H9 (cell line): ENCODE results near the gene EPGN. TPM values are rescaled to one million over a fixed set of nuclear protein-coding genes. Genes with fewer than 3 reads are reported as not detected.

Experiments
- DNase-seq: peaks from one replicate; pipeline ENCODE4 v3.0.0-alpha.2; 2017
- H2AFZ ChIP-seq: one replicate; pipeline ENCODE4 v1.6.1; 2013; ENCODE audit warnings: mild to moderate bottlenecking, low read length, control low read depth, moderate library complexity
- H2AK5ac ChIP-seq: 2 replicates; pipeline ENCODE4 v1.6.1; 2013; ENCODE audit warnings: low read length, control low read depth, mixed read lengths; ENCODE audit not compliant: insufficient read length
- H2BK120ac ChIP-seq: one replicate; pipeline ENCODE4 v1.6.1; 2013; ENCODE audit warnings: low read depth, mild to moderate bottlenecking, low read length, control low read depth, inconsistent platforms; ENCODE audit not compliant: poor library complexity, severe bottlenecking
- H2BK12ac ChIP-seq: 2 replicates; pipeline ENCODE4 v1.6.1; 2013; ENCODE audit warnings: low read length, control low read depth, mixed read lengths, low read depth; ENCODE audit not compliant: insufficient read length
- H2BK15ac ChIP-seq: 2 replicates; pipeline ENCODE4 v1.6.1; 2013; ENCODE audit warnings: low read depth, low read length, control low read depth
- H2BK20ac ChIP-seq: one replicate; pipeline ENCODE4 v1.6.1; 2013; ENCODE audit warnings: low read depth, mild to moderate bottlenecking, low read length, control low read depth, inconsistent platforms; ENCODE audit not compliant: poor library complexity, severe bottlenecking
- H2BK5ac ChIP-seq: 2 replicates; pipeline ENCODE4 v1.6.1; 2013; ENCODE audit warnings: low read length, control low read depth, mixed read lengths; ENCODE audit not compliant: insufficient read length
- H3K14ac ChIP-seq: 2 replicates; pipeline ENCODE4 v1.6.1; 2013; ENCODE audit warnings: low read length, control low read depth; ENCODE audit not compliant: insufficient read depth
- H3K18ac ChIP-seq: 2 replicates; pipeline ENCODE4 v1.6.1; 2013; ENCODE audit warnings: low read depth, mild to moderate bottlenecking, mixed read lengths, low read length, control low read depth; ENCODE audit not compliant: insufficient read length
- H3K23ac ChIP-seq: 2 replicates; pipeline ENCODE4 v1.6.1; 2013; ENCODE audit warnings: low read length, control low read depth, mixed read lengths, low read depth; ENCODE audit not compliant: insufficient read length
- H3K23me2 ChIP-seq: 2 replicates; pipeline ENCODE4 v1.6.1; 2013; ENCODE audit warnings: low read depth, mild to moderate bottlenecking, mixed read lengths, low read length, control low read depth; ENCODE audit not compliant: insufficient read length, poor library complexity, severe bottlenecking
- H3K27ac ChIP-seq: 2 replicates; pipeline ENCODE4 v1.5.1; 2013; ENCODE audit warnings: low read length, control low read depth, mixed read lengths, low read depth; ENCODE audit not compliant: insufficient read length
- H3K27me3 ChIP-seq: 2 replicates; pipeline ENCODE4 v1.6.1; 2013; ENCODE audit warnings: low read length, control low read depth, inconsistent platforms; ENCODE audit not compliant: insufficient read depth
- H3K4ac ChIP-seq: 2 replicates; pipeline ENCODE4 v1.6.1; 2013; ENCODE audit warnings: low read depth, mild to moderate bottlenecking, control low read depth, inconsistent platforms, low read length, moderate library complexity
- H3K4me1 ChIP-seq: 2 replicates; pipeline ENCODE4 v1.6.1; 2013; ENCODE audit warnings: low read length, control low read depth, inconsistent platforms; ENCODE audit not compliant: insufficient read depth
- H3K4me2 ChIP-seq: 2 replicates; pipeline ENCODE4 v1.6.1; 2013; ENCODE audit warnings: low read length, control low read depth, mixed read lengths; ENCODE audit not compliant: insufficient read length, insufficient read depth
- H3K56ac ChIP-seq: 2 replicates; pipeline ENCODE4 v1.6.1; 2013; ENCODE audit warnings: low read depth, mild to moderate bottlenecking, mixed read lengths, low read length, control low read depth; ENCODE audit not compliant: insufficient read length
- H3K79me1 ChIP-seq: 2 replicates; pipeline ENCODE4 v1.6.1; 2013; ENCODE audit warnings: low read depth, mild to moderate bottlenecking, moderate library complexity, low read length, control low read depth, inconsistent platforms; ENCODE audit not compliant: insufficient read depth, poor library complexity, severe bottlenecking
- H3K79me2 ChIP-seq: 2 replicates; pipeline ENCODE4 v1.6.1; 2013; ENCODE audit warnings: low read length, control low read depth, inconsistent platforms; ENCODE audit not compliant: insufficient read depth
- H3K9ac ChIP-seq: 2 replicates; pipeline ENCODE4 v1.6.1; 2013; ENCODE audit warnings: low read length, control low read depth, mixed read lengths; ENCODE audit not compliant: insufficient read length; ENCODE audit errors: extremely low read depth
- H3K9me3 ChIP-seq: one replicate; pipeline ENCODE4 v1.6.1; 2013; ENCODE audit warnings: low read depth, low read length, inconsistent platforms; ENCODE audit not compliant: control insufficient read depth
- H3T11ph ChIP-seq: one replicate; pipeline ENCODE4 v1.6.1; 2013; ENCODE audit warnings: mild to moderate bottlenecking, low read length, control low read depth, inconsistent platforms
- H4K20me1 ChIP-seq: one replicate; pipeline ENCODE4 v1.6.1; 2013; ENCODE audit not compliant: control insufficient read depth, insufficient read length, insufficient read depth
- H4K5ac ChIP-seq: 2 replicates; pipeline ENCODE4 v1.6.1; 2013; ENCODE audit warnings: low read depth, mild to moderate bottlenecking, mixed read lengths, low read length, control low read depth; ENCODE audit not compliant: insufficient read length
- H4K8ac ChIP-seq: replicated peaks from 2 replicates; pipeline ENCODE4 v1.6.1; 2013; ENCODE audit warnings: low read length, control low read depth, mixed read lengths, low read depth; ENCODE audit not compliant: insufficient read length
- H4K91ac ChIP-seq: 2 replicates; pipeline ENCODE4 v1.6.1; 2013; ENCODE audit warnings: low read depth, mild to moderate bottlenecking, moderate library complexity, mixed read lengths, low read length, control low read depth; ENCODE audit not compliant: insufficient read length
- H3K27ac Mint-ChIP-seq, 3 experiments: 2 replicates in 2 of 3; 3 replicates in 1 of 3; pipeline ENCODE4 v1.8.0; 2020 to 2021; ENCODE audit warnings: mixed read lengths in 3 of 3, mild to moderate bottlenecking in 1 of 3, moderate library complexity in 1 of 3
- H3K27me3 Mint-ChIP-seq: 2 replicates; pipeline ENCODE4 v1.8.0; 2021; ENCODE audit warnings: low read depth, mild to moderate bottlenecking, moderate library complexity, mixed read lengths
- H3K36me3 Mint-ChIP-seq, 3 experiments: 2 replicates in 2 of 3; 3 replicates in 1 of 3; pipeline ENCODE4 v1.8.0; 2020 to 2021; ENCODE audit warnings: low read depth in 3 of 3, mixed read lengths in 3 of 3; ENCODE audit not compliant: insufficient read depth in 1 of 3
- H3K4me1 Mint-ChIP-seq, 2 experiments: 2 replicates each; pipeline ENCODE4 v1.8.0; 2020; ENCODE audit warnings: mixed read lengths in 2 of 2
- H3K4me3 Mint-ChIP-seq, 2 experiments: 2 replicates in 1 of 2; 3 replicates in 1 of 2; pipeline ENCODE4 v1.8.0; 2020 to 2021; ENCODE audit warnings: mild to moderate bottlenecking in 2 of 2, mixed read lengths in 2 of 2, moderate library complexity in 1 of 2
- H3K9me3 Mint-ChIP-seq, 2 experiments: 2 replicates in 1 of 2; 3 replicates in 1 of 2; pipeline ENCODE4 v1.8.0; 2020; ENCODE audit warnings: mild to moderate bottlenecking in 2 of 2, mixed read lengths in 2 of 2, moderate library complexity in 1 of 2
- CTCF ChIP-seq: fragments of 200-600 bp; sonication (generic); conservative IDR thresholded peaks from 3 replicates; pipeline ENCODE4 v1.8.0; 2021; ENCODE audit warnings: antibody characterized with exemption, mild to moderate bottlenecking
- WGBS: extraction: QIAGEN DNeasy Blood & Tissue Kit; methylation state at CpG from one replicate; pipeline ENCODE4 v1.1.7; 2013; ENCODE audit warnings: missing lambda C conversion rate, low lambda C conversion rate, mixed read lengths; ENCODE audit not compliant: insufficient read length; ENCODE audit errors: extremely low coverage; 5-methylcytosine and 5-hydroxymethylcytosine counted together
- total RNA-seq: library from RNA; stranded (reverse); gene quantifications from 2 replicates; pipeline ENCODE4 v1.2.1, GENCODE V29; 2021

The EPGN gene
- total RNA-seq, 1 experiment from 2014 or later = not detected

GRCh38 chr4:74258963-74259362 is 49.3 kb upstream of the EPGN start:
- H3K4me1 Mint-ChIP-seq = no peaks in the 10 kb centered on the region

More at GRCh38 chr4:74258963-74259362, 49.3 kb upstream of the EPGN start:
- Histone ChIP-seq H3T11ph (no peak overlapping the region), H2BK5ac (no peak overlapping the region), H2BK120ac (no peak overlapping the region), H4K91ac (no peak overlapping the region), H3K27ac (no peak overlapping the region), H2AK5ac (no peak overlapping the region), H4K8ac (no peak overlapping the region), H3K56ac (no peak overlapping the region), H2BK20ac (no peak overlapping the region), H2BK15ac (no peak overlapping the region), H2AFZ (no peak overlapping the region), H3K79me2 (no peaks in the 10 kb centered on the region), H4K20me1 (no peaks in the 10 kb centered on the region), H3K4me1 (no peaks in the 10 kb centered on the region), H3K23me2 (no peaks in the 10 kb centered on the region), H3K9me3 (no peaks in the 10 kb centered on the region), H4K5ac (no peak overlapping the region), H3K14ac (no peak overlapping the region), H3K79me1 (no peaks in the 10 kb centered on the region), H3K4me2 (no peak overlapping the region), H2BK12ac (no peak overlapping the region), H3K27me3 (no peaks in the 10 kb centered on the region), H3K4ac (no peak overlapping the region), H3K9ac (no peak overlapping the region), H3K23ac (no peak overlapping the region), H3K18ac (no peak overlapping the region)
- Mint-ChIP-seq H3K36me3 (peaks cover 0 to under 1% (median 0%) of the 10 kb centered on the region in 3 experiments; a peak in 3 of 7 replicates), H3K4me3 (no peak overlapping the region), H3K9me3 (peaks cover 0 to under 1% of the 10 kb centered on the region in 2 experiments; a peak in 1 of 5 replicates), H3K27ac (no peak overlapping the region), H3K27me3 (no peaks in the 10 kb centered on the region)
- DNase-seq = no peak
- TF ChIP-seq CTCF = no peak
- WGBS = no CpG with 5 or more reads among the region's 1 CpG
